ENCODE measurements around the gene PRKD1.

Gene PRKD1

GRCh38 chr14:29927376-29928116 is at the start of gene PRKD1:
TSS of gene PRKD1 (minus strand) at chr14:29927847.
- DNase-seq (ENCODE audit: low spot score) = peak; percentile 8

GRCh38 chr14:29971101-29971500 is 43.5 kb upstream of the PRKD1 start:
- no peak for DNase-seq (ENCODE audit: low spot score)

DNA sequence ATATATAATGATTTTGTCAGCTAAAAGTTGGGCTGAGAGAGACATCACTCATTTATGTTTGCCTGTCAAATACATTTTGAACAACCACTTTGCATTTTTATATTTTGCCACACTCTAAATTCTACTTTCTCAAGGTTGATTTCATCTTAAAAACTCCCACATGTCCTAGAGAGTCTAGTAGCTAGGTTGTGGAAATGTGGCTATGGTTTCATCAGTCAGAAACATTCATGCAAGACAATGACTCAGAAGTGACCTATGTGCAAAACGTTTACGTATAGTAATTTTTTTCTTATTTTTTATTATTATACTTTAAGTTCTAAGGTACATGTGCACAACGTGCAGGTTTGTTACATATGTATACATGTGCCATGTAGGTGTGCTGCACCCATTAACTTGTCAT is 27.4 kb upstream of the PRKD1 start:
- no peak for DNase-seq (ENCODE audit: low spot score)

GRCh38 chr14:29953501-29953900 is 25.9 kb upstream of the PRKD1 start:
- DNase-seq (ENCODE audit: low spot score) = no peak

DNA sequence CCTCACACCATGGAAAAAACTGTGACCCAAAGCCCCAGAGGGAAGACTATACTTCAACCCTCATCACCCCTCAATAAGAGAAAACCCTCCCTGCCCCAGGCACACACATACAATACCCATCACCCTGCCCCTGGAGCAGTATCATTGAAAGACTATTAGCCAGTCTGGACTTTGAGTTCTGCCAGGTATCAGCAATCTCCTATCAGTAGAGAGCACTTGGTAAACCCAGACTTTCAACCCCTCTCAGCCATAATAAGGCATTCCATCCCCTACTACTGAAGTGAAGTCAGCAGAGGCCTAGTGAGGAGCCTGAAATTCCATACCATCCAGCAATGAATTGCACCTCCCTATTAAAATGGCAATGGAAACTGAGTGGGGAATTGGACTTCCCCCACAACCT is 16.4 kb upstream of the PRKD1 start:
- no peak for DNase-seq (ENCODE audit: low spot score)

DNA sequence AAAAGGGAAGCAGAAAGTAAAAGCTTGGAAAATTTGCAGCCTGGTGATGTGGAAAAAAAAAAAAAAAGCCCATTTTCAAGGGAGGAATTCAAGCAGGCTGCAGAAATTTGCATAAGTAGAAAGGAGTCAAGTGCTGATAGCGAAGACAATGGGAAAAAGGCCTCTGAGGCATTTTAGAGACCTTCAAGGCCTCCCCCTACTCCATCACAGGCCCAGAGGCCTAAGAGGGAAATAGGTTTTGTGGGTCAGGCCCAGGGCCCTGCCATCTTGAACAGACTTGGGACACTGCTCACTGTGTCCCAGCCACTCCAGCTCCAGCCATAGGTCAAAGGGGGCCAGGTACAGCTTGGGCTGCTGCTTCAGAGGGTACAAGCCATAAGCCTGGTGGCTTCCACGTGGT is 13.8 kb upstream of the PRKD1 start:
- no peak for DNase-seq (ENCODE audit: low spot score)

GRCh38 chr14:29940482-29940881 is 12.8 kb upstream of the PRKD1 start:
- DNase-seq (ENCODE audit: low spot score) = no peak

GRCh38 chr14:29937116-29937515 is 9.5 kb upstream of the PRKD1 start:
- DNase-seq (ENCODE audit: low spot score) = no peak

DNA sequence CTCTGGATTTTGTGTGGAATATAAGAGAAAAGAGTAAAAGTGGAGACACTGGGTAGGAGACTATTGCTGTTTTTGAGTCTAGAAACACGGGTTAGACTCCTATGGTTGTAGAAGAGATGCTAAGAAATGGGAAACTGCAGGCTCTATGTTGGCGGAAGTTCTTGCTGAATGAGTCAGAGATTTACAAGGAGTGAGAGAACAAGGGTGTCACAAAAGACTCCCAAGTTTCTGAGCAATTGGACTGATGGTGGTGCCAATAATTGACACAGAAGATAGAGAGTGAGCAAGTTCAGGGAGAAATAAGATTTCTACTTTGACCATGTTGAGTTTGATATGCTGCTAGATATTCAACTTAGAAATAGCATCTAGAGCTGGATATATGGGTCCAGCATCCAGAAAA is 2.6 kb upstream of the PRKD1 start:
- DNase-seq (ENCODE audit: low spot score) = no peak

DNA sequence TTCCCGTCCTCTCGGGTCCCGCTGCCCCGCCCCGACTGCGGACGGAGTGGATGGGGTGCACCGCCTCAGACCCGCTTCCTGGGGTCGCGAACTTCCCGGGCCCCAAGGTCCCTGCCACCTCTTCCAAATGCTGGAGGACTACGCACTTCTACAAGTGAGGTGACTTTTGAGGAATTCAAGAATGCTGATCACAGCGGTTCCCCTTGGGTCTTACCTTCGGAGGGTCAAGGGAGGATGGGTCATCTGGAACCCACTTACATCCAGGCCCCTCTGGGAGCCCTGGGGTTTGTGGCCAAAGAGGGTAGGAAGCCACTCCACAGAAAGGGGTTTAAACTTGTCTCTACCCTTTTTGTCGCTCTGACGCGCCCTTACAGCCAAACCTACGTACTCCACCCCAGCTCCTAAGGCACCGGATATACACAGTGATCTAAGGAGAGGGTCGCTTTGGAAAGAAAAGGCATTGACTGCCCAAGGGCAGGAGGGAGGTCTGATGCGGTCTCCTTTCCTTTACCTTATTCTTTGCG is 532 bp upstream of the PRKD1 start:
- no peak for DNase-seq (ENCODE audit: low spot score)

- peak; percentile 15 for DNase-seq (ENCODE audit: low spot score)
These were observed 809 bp downstream of the PRKD1 start for GRCh38 chr14:29926701-29927375.

GRCh38 chr14:29926228-29926627 is 1.4 kb downstream of the PRKD1 start:
- no peak for DNase-seq (ENCODE audit: low spot score)

- no peak for DNase-seq (ENCODE audit: low spot score)
These were observed 1.9 kb downstream of the PRKD1 start for GRCh38 chr14:29925736-29926135.

DNA sequence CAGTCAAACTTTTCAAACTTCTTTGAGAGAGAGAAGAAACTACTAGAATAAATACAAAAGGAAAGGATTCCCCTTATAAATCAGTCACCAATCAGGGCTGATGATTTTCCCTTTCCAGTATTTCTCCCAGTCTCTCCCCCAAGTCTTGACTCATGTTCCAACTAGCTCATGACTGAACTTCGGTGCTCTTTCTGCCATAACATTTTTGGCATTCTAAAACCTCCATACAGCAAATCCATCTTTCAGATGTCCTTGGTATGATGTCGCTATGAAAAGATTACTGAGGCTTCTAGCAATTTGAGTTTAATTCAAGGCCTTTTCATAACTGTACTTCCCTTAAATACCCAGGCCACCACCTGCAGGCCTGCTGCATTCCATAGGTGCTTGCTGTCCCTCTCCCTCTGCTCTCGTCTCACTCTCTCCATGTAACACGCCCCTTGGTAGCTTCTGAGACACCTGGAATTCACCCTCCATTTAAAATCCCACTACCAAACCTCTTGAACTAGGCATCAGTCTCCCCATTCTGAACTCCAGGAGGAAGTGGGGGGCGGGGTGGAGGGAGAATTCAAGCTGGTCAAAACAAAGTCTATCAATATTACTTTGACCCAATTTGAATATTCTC is 2.4 kb downstream of the PRKD1 start:
- no peak for DNase-seq (ENCODE audit: low spot score)

DNA sequence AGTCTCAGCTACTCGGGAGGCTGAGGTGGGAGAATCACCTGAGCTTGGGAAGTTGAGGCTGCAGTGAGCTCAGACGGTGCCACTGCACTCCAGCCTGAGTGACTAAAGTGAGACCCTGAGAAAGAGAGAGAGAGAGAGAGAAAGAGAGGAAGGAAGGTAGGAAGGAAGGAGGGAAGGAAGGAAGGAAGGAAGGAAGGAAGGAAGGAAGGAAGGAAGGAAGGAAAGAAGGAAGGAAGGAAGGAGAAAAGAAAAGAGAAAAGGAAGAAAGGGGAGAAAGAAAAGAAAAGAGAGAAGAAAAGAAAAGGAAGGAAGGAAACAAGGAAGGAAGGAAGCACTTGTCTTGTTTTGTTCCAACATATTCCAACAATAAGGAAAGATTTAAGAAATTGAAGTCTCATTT is 7.8 kb downstream of the PRKD1 start:
- no peak for DNase-seq (ENCODE audit: low spot score)

DNA sequence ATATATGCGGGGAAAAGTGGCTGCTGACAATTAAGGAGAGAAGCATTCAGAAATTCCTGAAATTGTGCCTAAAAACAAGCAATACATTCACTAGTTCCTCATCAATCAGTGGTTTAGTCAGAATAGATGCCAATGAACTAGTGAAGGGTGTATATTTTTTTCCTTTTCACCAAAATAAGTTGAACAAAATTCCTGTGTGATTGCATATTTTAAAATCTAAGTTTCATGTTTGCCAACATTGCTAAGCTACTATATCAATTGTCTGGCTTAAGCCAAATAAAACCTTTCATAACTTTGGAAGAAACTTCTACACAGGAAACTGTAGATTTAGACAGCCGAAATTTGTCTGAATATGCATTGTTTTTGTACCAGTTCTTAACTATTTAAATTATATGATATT is 8.7 kb downstream of the PRKD1 start:
- DNase-seq (ENCODE audit: low spot score) = no peak

DNA sequence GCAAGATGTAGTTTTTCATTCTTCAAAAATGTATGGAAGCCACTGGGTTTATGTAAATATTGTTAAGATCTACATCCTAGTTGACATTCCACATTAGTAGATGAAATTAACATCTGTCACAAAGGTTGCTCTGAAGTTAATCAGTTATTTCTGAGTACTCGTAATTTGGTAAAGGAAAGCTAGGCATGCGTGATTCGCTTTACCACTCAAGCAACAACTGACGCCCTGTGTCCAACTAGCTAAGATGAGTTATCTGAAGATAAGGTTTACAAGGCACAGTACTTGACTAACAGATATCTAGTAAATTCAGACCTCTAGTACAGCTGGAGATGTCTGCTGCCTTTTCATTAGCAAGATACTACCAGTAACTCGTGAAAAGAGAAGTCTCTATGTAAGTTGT is 14.1 kb downstream of the PRKD1 start:
- no peak for DNase-seq (ENCODE audit: low spot score)

DNA sequence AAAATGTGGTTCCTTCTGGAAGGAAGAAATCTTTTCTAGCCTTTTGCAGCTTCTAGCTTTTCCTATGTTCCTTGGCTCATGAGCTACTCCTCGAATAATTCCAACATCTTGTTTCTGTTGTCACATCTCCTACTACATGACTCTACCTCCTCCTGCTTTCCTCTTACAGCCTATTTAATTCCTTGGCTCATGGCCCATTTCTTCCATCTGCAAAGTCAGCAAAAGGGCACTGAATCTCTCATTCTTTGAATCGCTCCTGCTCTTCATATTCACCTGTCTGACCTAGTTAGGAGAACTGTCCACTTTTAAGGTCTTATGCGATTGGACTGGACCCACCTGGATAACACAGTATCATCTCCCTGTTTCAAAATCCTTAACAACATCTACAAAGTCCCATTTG is 15.8 kb downstream of the PRKD1 start:
- DNase-seq (ENCODE audit: low spot score) = no peak

DNA sequence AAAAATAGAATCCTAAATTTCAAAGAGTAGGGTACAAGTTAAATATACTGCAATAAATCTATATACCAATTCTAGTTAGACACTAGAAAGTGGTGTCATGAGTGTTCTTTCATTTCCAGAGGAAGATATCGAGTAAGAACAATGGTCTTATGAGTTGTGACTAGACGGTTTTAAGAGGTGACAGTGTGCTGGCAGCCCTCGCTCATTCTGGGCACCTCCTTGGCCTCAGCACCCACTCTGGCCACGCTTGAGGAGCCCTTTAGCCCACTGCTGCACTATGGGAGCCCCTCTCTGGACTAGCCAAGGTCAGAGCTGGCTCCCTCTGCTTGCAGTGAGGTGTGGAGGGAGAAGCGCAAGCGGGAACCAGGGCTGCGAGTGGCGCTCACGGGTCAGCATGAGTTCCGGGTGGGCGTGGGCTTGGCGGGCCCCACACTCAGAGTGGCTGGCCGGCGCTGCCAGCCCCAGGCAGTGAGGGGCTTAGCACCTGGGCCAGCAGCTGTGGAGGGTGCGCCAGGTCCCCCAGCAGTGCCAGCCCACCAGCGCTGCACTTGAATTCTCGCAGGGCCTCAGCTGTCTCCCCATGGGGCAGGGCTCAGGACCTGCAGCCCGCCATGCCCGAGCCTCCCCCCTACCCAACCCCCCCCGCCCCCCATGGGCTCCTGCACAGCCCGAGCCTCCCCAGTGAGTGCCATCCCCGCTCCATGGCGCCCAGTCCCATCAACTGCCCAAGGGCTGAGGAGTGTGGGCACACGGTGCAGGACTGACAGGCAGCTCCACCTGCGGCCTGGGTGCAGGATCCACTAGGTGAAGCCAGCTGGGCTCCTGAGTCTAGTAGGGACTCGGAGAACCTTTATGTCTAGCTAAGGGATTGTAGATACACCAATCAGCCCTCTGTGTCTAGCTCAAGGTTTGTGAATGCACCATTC is 18.7 kb downstream of the PRKD1 start:
- no peak for DNase-seq (ENCODE audit: low spot score)

DNA sequence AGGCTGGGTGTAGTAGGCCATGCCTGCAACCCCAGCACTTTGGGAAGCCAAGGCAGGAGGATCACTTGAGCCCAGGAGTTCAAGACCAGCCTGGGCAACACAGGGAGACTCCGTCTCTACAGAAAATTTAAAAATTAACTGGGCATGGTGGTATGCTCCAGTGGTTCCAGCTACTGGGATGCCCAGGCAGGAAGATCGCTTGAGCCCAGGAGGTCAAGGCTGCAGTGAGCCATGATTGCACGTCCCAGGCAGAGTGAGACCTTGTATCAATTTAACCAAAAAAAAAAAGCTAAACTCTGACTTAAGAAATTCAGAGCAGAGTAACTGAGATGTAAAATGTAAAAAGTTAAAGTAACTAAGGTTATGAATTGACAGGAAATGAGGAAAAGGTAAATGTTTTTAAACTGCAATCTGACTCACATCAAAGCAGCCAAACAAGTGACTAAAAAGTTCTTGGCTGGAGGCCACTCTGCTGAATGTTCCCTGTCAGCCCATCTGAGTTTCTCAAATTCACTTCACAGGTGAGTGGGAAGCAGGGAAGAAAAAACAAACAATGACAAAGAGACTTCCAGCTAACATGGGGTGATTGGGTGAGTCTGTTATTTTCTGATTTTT is 21.3 kb downstream of the PRKD1 start:
- DNase-seq (ENCODE audit: low spot score) = no peak

- DNase-seq (ENCODE audit: low spot score) = no peak
These were observed 22.1 kb downstream of the PRKD1 start for GRCh38 chr14:29905543-29905942.
